ENCODE data around the gene POP4.

Gene POP4

DNA sequence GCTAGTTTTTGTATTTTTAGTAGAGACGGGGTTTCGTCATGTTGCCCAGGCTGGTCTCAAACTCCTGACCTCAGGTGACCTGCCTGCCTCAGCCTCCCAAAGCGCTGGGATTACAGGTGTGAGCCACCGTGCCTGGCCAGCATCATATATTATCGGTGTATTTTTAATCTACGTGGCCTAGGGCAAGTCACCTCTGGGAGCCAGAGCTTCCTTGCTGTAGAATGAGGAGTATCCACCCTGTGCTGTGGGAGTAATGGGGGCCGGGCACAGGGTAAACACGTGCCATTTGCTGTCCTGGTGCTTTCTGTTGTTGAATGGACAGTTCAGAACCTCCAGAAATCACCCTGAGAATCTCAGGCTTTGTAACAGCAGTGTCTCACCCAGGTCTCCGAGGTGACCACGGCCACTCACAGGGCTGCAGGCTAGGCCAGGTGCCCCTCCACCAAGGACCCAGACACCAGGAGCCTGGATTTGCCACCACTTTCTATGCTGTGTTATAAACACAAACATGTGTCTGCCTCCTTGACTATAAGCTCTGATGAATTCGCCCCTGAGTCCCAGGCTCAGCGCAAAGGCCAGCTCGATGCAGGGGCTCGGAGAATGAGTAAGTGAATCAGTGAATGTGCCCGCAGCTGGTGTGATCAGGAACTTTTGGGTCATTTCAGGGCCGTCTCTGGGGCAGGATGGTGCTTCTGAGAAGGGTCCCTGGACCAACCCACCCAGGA is 22.7 kb downstream of the POP4 start:
- TF ChIP-seq, protein P1, sequence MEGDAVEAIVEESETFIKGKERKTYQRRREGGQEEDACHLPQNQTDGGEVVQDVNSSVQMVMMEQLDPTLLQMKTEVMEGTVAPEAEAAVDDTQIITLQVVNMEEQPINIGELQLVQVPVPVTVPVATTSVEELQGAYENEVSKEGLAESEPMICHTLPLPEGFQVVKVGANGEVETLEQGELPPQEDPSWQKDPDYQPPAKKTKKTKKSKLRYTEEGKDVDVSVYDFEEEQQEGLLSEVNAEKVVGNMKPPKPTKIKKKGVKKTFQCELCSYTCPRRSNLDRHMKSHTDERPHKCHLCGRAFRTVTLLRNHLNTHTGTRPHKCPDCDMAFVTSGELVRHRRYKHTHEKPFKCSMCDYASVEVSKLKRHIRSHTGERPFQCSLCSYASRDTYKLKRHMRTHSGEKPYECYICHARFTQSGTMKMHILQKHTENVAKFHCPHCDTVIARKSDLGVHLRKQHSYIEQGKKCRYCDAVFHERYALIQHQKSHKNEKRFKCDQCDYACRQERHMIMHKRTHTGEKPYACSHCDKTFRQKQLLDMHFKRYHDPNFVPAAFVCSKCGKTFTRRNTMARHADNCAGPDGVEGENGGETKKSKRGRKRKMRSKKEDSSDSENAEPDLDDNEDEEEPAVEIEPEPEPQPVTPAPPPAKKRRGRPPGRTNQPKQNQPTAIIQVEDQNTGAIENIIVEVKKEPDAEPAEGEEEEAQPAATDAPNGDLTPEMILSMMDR (conservative IDR thresholded peaks at IDR 0.05), result no peak
- no peak overlapping the region for H3K27ac ChIP-seq

DNA sequence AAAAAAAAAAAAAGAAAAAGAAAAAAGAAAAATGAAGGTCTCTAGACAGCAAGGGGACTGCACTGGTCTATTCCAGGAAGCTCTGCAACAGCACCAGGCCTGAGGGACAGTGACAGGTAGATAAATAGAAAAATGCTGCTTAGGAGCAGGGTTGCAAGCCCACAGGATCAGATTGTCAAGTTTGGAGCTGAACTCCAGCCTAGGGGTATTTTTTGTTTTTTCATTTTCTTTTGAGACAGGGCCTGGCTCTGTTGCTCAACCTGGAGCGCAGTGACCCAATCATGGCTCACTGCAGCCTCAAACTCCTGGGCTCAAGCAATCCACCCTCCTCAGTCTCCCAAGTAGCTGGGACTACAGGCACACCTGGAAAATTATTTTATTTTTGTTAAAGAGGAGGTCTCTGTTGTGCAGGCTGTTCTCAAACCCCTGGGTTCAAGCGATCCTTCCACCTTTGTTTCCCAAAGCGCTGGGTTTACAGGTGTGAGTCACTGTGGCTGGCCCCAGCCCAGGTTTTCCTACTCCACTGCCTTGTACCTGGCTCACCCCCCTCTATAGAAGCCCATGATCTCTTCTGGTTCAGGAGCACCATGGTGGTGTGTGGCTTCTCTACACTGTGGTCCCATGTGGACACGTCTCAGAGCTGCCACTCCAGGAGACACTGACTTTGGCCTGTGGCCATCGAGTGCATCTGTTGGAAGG is 23.9 kb downstream of the POP4 start:
- TF ChIP-seq, protein P1 (conservative IDR thresholded peaks at IDR 0.05), result no peak
- H3K27ac ChIP-seq, result no peak overlapping the region

DNA sequence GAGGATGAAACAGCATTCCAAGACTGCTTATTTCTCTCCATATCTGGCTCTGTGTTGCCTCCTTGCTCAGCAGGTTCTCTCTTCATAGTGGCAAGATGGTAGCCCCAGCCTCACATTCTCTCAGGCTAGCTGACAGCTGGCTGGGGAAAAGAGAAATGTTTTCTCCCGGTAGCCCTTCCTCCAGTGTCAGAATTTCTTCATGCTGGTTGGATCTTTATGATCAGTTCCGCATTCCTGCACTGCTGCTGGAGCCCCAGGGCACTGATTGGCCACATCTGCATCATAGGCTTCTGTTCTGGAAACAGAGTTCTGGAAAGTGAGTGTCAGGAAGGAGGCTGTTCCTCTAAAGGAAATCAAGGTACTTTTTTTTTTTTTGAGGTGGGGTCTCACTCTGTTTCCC is 24.6 kb downstream of the POP4 start:
- no peak overlapping the region for H3K27ac ChIP-seq
- TF ChIP-seq, protein P1 (conservative IDR thresholded peaks at IDR 0.05), result no peak

DNA sequence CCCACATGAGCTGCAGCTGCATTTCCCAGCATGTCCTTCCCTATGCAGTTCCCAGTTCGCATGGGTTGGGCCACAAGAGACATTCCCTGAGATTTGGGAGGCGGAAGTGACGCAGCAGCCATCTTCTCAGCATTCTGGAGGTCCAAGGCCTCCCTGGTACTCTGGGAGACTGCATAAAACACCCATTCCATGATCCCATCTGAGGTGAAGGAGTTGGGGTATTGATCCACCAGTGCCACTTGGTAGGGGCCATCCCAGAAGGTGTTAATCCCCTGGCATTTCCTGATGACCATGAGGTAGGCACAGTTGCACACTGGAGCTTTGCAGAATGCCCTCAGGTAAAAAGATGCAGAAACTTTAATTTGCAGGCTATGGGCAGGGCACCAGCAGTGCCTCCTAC is 25.4 kb downstream of the POP4 start:
- no peak overlapping the region for H3K27ac ChIP-seq
- TF ChIP-seq, protein P1 (conservative IDR thresholded peaks at IDR 0.05), result no peak

DNA sequence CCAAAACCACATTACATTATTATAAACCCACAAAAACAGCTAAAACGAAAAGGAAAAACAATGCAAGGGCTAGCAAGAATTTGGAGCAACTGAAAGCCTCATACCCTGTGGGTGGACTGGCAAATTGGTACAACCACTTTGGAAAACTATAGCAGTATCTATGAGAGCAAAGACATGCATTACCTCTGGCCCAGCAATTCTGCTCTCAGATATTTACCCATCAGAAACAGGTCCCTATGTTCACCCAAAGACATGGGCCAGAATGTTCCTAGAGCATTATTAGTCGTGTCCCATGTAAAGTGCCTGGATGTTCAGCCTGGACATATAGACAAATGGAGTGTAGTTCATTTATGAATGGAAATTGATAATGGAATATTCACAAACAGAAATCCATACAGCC is 27.9 kb downstream of the POP4 start:
- no peak overlapping the region for H3K27ac ChIP-seq
- TF ChIP-seq, protein P1 (conservative IDR thresholded peaks at IDR 0.05), result no peak

DNA sequence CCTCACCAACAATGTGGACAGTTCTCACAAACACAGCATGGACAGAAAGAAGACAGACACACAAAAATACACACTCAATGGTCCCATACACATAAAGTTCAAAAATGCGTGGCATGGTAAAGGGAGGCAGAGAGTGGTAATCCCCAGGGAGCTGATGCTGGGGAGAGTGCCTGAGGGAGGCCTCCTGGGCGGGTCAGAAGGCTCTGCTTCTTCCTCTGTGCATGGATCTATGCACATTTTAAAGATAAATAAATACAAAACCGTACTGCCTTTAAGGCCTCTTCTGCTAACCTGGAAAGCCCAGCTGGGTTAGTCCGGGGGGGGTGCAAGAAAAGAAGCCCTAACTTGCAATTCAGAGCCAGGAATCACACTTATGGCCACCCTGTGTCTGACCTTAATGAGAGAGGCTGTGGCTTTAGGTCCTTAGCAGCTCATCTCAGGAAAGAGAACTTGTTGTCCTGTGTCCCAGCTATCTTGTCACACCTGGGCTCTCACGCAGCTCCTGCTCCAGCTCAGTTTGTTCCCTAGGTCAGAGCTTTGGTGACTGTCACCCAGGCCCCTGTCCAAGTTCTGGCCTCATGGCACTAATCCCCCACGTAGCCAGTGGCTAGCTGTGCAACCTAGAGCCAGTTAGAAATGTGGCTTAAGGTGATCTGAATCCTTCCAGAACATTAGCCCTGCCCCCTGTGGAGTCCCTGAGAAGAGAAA is 28.5 kb downstream of the POP4 start:
- no peak overlapping the region for H3K27ac ChIP-seq
- TF ChIP-seq, protein P1 (conservative IDR thresholded peaks at IDR 0.05), result no peak

DNA sequence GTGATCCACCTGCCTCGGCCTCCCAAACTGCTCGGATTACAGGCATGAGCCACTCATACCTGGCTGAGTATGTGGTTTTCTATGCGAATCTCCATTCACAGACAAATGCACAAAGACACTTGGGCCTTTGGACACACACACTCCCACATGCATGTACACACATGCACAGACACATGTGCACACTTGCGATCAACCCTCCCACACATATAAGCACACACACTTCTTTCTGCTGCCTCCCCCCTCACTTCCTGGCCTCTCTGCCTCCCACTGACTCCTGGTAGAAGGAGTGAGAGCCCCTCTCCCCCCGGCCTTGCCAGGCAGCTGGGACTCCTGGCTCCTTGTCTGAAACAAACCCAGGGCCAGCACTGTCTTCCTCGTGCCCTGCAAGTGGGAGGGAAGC is 29.9 kb downstream of the POP4 start:
- no peak overlapping the region for H3K27ac ChIP-seq
- TF ChIP-seq, protein P1 (conservative IDR thresholded peaks at IDR 0.05), result no peak
